Measurements from ENCODE around the gene MACO1.

DNA sequence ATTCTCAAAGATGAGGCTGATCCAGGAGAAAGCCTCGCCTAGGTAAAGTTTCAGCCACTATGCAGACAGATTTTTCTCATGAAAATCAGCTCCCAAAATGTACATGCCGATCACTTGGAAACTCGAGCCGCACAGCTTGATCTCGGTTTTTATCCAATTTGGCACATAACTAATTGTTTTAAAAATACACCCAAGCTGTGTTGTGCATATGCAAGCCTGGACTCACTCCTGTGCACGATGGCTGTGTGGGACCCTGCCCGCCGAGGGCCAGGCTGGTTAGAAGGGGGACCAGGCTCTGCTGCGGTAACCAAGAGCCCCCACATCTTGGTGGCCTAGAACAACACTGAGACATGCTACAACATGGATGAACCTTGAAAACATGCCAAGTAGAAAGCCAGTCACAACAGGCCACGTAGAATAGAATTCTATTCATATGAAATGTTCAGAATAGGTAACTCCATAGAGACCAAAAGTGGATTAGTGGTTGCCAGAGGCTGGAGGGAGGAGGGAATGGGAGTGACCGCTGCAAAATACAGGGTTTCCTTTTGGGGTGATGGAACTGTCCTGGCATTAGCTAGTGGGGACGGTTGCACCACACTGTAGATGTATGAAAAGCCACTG lies 96.6 kb downstream of the MACO1 start:
- TF ChIP-seq, protein P1, sequence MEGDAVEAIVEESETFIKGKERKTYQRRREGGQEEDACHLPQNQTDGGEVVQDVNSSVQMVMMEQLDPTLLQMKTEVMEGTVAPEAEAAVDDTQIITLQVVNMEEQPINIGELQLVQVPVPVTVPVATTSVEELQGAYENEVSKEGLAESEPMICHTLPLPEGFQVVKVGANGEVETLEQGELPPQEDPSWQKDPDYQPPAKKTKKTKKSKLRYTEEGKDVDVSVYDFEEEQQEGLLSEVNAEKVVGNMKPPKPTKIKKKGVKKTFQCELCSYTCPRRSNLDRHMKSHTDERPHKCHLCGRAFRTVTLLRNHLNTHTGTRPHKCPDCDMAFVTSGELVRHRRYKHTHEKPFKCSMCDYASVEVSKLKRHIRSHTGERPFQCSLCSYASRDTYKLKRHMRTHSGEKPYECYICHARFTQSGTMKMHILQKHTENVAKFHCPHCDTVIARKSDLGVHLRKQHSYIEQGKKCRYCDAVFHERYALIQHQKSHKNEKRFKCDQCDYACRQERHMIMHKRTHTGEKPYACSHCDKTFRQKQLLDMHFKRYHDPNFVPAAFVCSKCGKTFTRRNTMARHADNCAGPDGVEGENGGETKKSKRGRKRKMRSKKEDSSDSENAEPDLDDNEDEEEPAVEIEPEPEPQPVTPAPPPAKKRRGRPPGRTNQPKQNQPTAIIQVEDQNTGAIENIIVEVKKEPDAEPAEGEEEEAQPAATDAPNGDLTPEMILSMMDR (IDR thresholded peaks at IDR 0.05) = no peak
- no peak for TF ChIP-seq EP300 (IDR thresholded peaks at IDR 0.05)
